Measurements from ENCODE around the gene KRCC1.

The KRCC1 gene

GRCh38 chr2:88055371-88056128 lies at the start of gene KRCC1:
KRCC1 (minus strand) TSS chr2:88055783; CDS start chr2:88028563, 27,220 bp downstream.
- peak within 1 kb of the TSS; percentile 97 for H3K4me3 Mint-ChIP-seq
- peaks cover 73% of the 10 kb centered on the region for H3K4me1 Mint-ChIP-seq (ENCODE audit: low read depth)
- H3K27me3 Mint-ChIP-seq, result no peaks in the 10 kb centered on the region
- H3K27ac Mint-ChIP-seq, result peak within 1 kb of the TSS; percentile 98
- DNase-seq, result peak; percentile 94
- H3K36me3 Mint-ChIP-seq (ENCODE audit: low read depth), result peaks cover 42% of the 10 kb centered on the region
- no peaks in the 10 kb centered on the region for H3K9me3 Mint-ChIP-seq

- Mint-ChIP-seq H3K27me3 (no peaks in the 10 kb centered on the region), H3K36me3 (ENCODE audit: low read depth) (no peaks in the 10 kb centered on the region), H3K9me3 (no peaks in the 10 kb centered on the region), H3K4me1 (ENCODE audit: low read depth) (no peaks in the 10 kb centered on the region), H3K27ac (no peak overlapping the region), H3K4me3 (no peak overlapping the region)
- DNase-seq, result no peak
Measured at GRCh38 chr2:88100489-88100858, 44.9 kb upstream of the KRCC1 start.

DNA sequence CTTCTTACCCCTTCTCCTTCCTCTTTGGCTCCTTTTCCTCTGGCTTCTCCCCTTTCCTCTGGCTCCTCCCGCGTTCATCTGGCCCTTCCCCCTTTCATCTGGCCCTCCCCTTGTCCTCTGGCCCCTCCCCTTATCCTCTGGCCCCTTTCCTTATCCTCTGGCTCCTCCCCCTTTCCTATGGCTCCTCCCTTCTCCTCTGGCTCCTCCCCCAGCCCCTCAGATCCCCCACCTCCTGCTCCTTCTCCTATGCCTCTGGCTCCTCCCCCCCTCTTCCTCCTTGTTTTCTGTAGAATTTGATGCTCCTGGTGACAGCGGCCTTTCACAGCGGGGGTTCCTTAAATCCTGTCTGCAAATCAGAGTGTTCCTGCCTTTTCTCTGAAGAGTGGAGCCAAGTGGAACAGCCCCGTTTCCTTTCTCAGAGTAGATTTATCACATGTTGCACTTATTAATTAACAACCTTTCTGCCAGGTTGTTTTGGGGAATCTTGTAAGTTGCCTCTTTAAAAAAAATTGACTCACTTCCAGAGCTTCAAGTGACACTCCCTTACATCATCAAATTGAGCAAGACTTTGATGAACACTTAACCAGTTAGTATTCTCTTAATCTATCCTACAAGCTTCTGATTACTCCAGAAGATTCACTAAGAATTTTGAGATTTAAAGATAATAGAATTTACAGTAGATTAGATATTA lies 44.4 kb upstream of the KRCC1 start:
- no peak overlapping the region for H3K27ac Mint-ChIP-seq
- no peaks in the 10 kb centered on the region for H3K9me3 Mint-ChIP-seq
- no peaks in the 10 kb centered on the region for H3K27me3 Mint-ChIP-seq
- H3K36me3 Mint-ChIP-seq (ENCODE audit: low read depth), result no peaks in the 10 kb centered on the region
- no peaks in the 10 kb centered on the region for H3K4me1 Mint-ChIP-seq (ENCODE audit: low read depth)
- DNase-seq, result no peak
- H3K4me3 Mint-ChIP-seq, result no peak overlapping the region

DNA sequence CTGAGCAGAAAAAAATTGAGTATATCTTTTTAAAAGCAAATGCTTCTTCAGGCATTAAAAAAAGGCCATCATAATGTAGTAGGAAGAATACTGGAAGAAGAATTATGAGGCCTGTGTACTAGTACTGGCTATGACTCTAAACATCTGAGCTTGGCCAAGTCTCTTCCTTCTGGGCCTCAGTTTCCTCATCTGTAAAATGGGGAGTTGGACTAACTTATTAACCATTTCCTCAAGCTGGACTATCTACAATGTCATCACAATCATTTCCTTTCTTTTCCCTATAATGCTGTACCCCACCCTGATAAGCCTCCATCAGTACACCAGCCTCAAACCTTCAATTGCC lies 42.9 kb upstream of the KRCC1 start:
- Mint-ChIP-seq H3K36me3 (ENCODE audit: low read depth) (no peaks in the 10 kb centered on the region), H3K4me1 (ENCODE audit: low read depth) (no peaks in the 10 kb centered on the region), H3K27ac (no peak overlapping the region), H3K9me3 (no peaks in the 10 kb centered on the region), H3K4me3 (no peak overlapping the region), H3K27me3 (no peaks in the 10 kb centered on the region)
- no peak for DNase-seq

DNA sequence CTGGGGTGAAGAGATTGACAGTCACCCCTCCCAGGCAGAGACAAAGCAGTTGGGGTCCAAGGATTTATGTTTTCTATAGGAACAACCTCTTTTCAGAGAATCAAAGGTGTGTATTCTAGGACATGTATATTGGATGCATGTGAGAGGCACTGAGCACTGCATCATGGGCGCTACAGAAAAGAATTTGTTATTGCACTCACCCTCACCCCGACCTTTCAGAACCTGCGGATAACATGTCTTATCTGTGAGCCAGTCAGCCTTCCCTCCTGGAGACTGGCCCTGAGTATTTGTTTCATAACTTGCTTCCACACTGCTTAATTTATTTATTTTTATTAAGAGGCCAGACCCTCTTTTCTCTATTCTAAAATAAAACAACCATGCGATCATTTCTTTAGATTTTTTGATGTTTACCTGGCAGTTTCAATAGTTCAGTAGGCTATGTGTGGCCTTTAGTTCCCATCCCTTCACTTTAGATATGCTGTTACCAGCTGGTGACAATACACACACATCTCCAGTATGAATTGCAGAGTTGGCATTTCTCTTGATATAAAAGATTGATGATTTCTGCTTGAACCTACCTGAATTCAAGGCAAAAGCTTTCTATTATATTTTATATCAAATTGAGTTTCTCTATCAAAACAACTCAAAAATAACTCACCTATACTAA lies 42.4 kb upstream of the KRCC1 start:
- Mint-ChIP-seq H3K9me3 (no peaks in the 10 kb centered on the region), H3K27me3 (no peaks in the 10 kb centered on the region), H3K27ac (no peak overlapping the region)

DNA sequence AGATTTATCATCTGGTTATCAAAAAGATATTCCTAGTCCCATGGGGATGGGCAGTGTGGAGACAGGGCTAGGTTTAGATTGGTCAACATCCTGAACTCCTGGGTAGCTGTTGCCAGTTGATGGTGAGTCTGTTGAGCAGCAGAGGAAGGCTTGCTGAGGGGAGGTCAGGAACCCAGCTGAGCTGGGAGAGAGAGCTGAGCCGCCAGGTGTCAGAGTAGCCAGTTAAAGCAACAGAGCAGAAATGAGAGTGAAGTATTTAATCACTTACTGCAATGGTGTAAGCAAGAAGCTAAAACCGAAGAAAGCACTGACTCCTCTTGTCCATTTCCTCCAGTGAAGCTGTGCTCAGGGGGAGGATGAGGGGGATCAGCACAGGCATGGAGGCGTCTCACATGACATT lies 41.6 kb upstream of the KRCC1 start:
- no peak overlapping the region for H3K4me3 Mint-ChIP-seq

More for the DNA sequence above, 42.4 kb upstream of the KRCC1 start:
- H3K4me3 Mint-ChIP-seq, result no peak overlapping the region
- no peaks in the 10 kb centered on the region for H3K4me1 Mint-ChIP-seq (ENCODE audit: low read depth)
- no peak for DNase-seq
- H3K36me3 Mint-ChIP-seq (ENCODE audit: low read depth), result no peaks in the 10 kb centered on the region

GRCh38 chr2:88096708-88097107 lies 41.1 kb upstream of the KRCC1 start:
- no peaks in the 10 kb centered on the region for H3K36me3 Mint-ChIP-seq (ENCODE audit: low read depth)
- no peaks in the 10 kb centered on the region for H3K9me3 Mint-ChIP-seq
- no peaks in the 10 kb centered on the region for H3K4me1 Mint-ChIP-seq (ENCODE audit: low read depth)
- H3K27me3 Mint-ChIP-seq, result no peaks in the 10 kb centered on the region
- DNase-seq, result no peak
- no peak overlapping the region for H3K4me3 Mint-ChIP-seq
- no peak overlapping the region for H3K27ac Mint-ChIP-seq

More for the DNA sequence above, 41.6 kb upstream of the KRCC1 start:
- Mint-ChIP-seq H3K27ac (no peak overlapping the region), H3K36me3 (ENCODE audit: low read depth) (no peaks in the 10 kb centered on the region), H3K4me1 (ENCODE audit: low read depth) (no peaks in the 10 kb centered on the region), H3K27me3 (no peaks in the 10 kb centered on the region), H3K9me3 (no peaks in the 10 kb centered on the region)
- no peak for DNase-seq

DNA sequence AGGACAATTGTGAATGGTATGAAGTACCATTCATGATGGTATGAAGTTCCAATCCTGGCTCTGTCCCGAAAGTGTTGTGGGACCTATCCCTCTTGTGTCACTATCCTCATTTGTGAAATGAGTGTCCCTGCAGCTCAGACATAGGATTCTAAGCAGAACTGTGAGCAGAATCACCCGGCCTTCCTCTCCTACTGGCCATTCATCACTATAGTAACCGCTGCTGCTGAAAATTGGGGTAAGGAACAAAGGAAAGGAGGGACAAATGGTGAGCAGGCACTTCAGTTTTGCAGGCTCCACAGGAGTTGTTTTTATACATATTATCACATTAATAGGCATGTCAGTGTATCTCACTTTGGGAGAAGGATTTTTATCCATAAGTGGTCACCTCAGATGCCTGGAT lies 39.4 kb upstream of the KRCC1 start:
- no peak overlapping the region for H3K4me3 Mint-ChIP-seq
- H3K36me3 Mint-ChIP-seq (ENCODE audit: low read depth), result no peaks in the 10 kb centered on the region
- no peak for DNase-seq
- no peaks in the 10 kb centered on the region for H3K27me3 Mint-ChIP-seq
- H3K4me1 Mint-ChIP-seq (ENCODE audit: low read depth), result peaks cover 14% of the 10 kb centered on the region
- no peak overlapping the region for H3K27ac Mint-ChIP-seq
- H3K9me3 Mint-ChIP-seq, result no peaks in the 10 kb centered on the region

DNA sequence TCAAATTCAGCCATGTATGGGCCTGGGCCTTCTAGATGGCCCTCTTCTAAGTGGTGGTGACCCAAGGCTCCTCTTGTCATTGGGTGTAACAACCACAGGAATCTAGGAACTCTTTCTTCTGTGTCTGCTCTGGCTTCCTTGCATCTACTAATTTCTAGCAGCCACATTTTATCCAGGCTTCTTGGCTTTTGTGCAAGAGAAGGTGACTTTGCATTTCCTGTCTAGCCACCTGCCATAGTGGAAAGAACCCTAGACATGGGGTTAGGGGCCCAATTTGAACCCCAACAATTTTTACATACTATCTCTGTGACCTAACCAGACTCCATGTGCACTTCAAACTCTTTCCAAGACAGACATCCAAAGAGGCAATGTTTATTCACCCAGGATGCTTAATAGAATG lies 37.2 kb upstream of the KRCC1 start:
- no peak for DNase-seq
- Mint-ChIP-seq H3K4me3 (no peak overlapping the region), H3K9me3 (no peaks in the 10 kb centered on the region), H3K27me3 (no peaks in the 10 kb centered on the region), H3K27ac (no peak overlapping the region), H3K36me3 (ENCODE audit: low read depth) (no peaks in the 10 kb centered on the region), H3K4me1 (ENCODE audit: low read depth) (peaks cover 18% of the 10 kb centered on the region)

GRCh38 chr2:88091943-88092342 lies 36.4 kb upstream of the KRCC1 start:
- Mint-ChIP-seq H3K27me3 (no peaks in the 10 kb centered on the region), H3K9me3 (no peaks in the 10 kb centered on the region), H3K4me1 (ENCODE audit: low read depth) (peaks cover 18% of the 10 kb centered on the region), H3K36me3 (ENCODE audit: low read depth) (no peaks in the 10 kb centered on the region), H3K27ac (no peak overlapping the region), H3K4me3 (no peak overlapping the region)
- no peak for DNase-seq

GRCh38 chr2:88090446-88091283 lies 35.1 kb upstream of the KRCC1 start:
- Mint-ChIP-seq H3K27ac (peak overlapping the region; percentile 86), H3K4me1 (ENCODE audit: low read depth) (peaks cover 18% of the 10 kb centered on the region), H3K4me3 (no peak overlapping the region), H3K27me3 (no peaks in the 10 kb centered on the region), H3K9me3 (no peaks in the 10 kb centered on the region), H3K36me3 (ENCODE audit: low read depth) (no peaks in the 10 kb centered on the region)
- peak; percentile 37 for DNase-seq

DNA sequence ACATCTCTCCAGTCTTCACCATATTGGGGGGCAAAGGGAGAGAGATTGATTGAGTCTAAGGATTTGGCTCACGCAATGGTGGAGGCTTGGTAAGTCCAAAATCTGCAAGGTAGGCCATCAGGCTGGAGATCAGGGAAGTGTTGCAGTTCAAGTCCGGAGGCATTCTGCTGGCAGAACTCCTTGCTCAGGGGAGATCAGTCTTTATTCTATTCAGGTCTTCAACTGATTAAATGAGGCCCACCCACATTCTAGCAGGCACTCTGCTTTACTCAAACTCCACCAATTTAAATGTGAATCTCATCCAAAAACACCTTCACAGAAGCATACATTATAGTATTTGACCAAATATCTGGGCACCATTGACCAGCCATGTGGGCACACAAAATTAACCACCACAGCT lies 33.4 kb upstream of the KRCC1 start:
- no peaks in the 10 kb centered on the region for H3K9me3 Mint-ChIP-seq
- DNase-seq, result no peak
- H3K4me1 Mint-ChIP-seq (ENCODE audit: low read depth), result peaks cover 18% of the 10 kb centered on the region
- H3K27ac Mint-ChIP-seq, result no peak overlapping the region
- no peak overlapping the region for H3K4me3 Mint-ChIP-seq
- H3K36me3 Mint-ChIP-seq (ENCODE audit: low read depth), result no peaks in the 10 kb centered on the region
- H3K27me3 Mint-ChIP-seq, result no peaks in the 10 kb centered on the region

DNA sequence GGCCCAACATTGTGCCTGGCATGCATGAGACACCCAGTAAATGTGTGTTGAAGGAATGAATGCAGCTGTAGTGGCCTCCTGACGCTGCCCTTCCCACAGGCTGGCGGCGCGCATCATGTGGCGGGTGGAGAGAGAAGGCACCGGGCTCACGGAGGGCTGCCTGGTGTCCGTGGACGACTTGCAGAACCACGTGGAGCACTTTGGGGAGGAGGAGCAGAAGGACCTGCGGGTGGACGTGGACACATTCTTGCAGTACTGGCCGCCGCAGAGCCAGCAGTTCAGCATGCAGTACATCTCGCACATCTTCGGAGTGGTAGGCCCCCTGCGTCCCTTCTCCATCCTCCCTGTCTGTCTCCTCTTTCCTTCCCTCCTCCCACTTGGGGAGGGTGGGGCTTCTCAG lies 32.2 kb upstream of the KRCC1 start:
- H3K9me3 Mint-ChIP-seq, result no peaks in the 10 kb centered on the region
- no peak for DNase-seq
- H3K36me3 Mint-ChIP-seq (ENCODE audit: low read depth), result no peaks in the 10 kb centered on the region
- H3K27ac Mint-ChIP-seq, result no peak overlapping the region
- H3K4me1 Mint-ChIP-seq (ENCODE audit: low read depth), result peaks cover 18% of the 10 kb centered on the region
- H3K4me3 Mint-ChIP-seq, result no peak overlapping the region
- H3K27me3 Mint-ChIP-seq, result no peaks in the 10 kb centered on the region

DNA sequence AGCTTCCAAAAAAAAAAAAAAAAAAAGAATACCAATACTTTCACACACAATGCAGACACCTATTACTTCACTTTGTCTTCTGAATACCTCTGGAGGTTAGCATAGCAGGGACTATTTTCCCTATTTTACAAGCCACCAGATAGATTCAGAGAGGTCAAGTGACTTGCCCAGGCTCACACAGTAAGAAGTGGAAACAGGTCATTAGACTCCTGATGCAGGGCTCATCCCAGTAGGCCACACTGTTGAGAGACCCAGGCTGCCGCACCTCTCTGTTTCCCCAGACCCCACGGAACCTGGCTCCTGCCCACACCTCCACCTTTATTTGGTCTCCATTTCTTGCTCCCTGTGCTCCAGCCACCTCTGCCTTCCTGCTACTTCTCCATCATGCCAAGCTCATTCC lies 31.5 kb upstream of the KRCC1 start:
- Mint-ChIP-seq H3K9me3 (no peaks in the 10 kb centered on the region), H3K27ac (no peak overlapping the region)
- DNase-seq, result no peak

More for the DNA sequence above, 31.5 kb upstream of the KRCC1 start:
- Mint-ChIP-seq H3K36me3 (ENCODE audit: low read depth) (no peaks in the 10 kb centered on the region), H3K4me1 (ENCODE audit: low read depth) (peaks cover 18% of the 10 kb centered on the region), H3K27me3 (no peaks in the 10 kb centered on the region), H3K4me3 (no peak overlapping the region)

Measured in activated T-cell treated with anti-CD3 and anti-CD28 coated beads, Interleukin-2, amount 50 U/mL, for 24 hours (primary cell).